Neuron (in vitro differentiated cells): ENCODE data around the gene APOB.

ENCODE experiments used
- H2AFZ ChIP-seq: one replicate; pipeline ENCODE4 v1.6.1; 2013; ENCODE audit warnings: low read depth, mild to moderate bottlenecking, inconsistent platforms, low read length, moderate library complexity
- H3K27me3 ChIP-seq: one replicate; pipeline ENCODE4 v1.6.1; 2013; ENCODE audit warnings: low read length; ENCODE audit not compliant: insufficient read depth
- H3K36me3 ChIP-seq: one replicate; pipeline ENCODE4 v1.6.1; 2013; ENCODE audit warnings: low read length; ENCODE audit not compliant: insufficient read depth
- H3K4me1 ChIP-seq: one replicate; pipeline ENCODE4 v1.6.1; 2013; ENCODE audit warnings: low read length; ENCODE audit not compliant: insufficient read depth
- H3K4me3 ChIP-seq: 2 replicates; pipeline ENCODE4 v1.5.1; 2013; ENCODE audit warnings: mild to moderate bottlenecking, low read length, moderate library complexity
- H3K9me3 ChIP-seq: one replicate; pipeline ENCODE4 v1.6.1; 2013; ENCODE audit warnings: low read length

The APOB gene

DNA sequence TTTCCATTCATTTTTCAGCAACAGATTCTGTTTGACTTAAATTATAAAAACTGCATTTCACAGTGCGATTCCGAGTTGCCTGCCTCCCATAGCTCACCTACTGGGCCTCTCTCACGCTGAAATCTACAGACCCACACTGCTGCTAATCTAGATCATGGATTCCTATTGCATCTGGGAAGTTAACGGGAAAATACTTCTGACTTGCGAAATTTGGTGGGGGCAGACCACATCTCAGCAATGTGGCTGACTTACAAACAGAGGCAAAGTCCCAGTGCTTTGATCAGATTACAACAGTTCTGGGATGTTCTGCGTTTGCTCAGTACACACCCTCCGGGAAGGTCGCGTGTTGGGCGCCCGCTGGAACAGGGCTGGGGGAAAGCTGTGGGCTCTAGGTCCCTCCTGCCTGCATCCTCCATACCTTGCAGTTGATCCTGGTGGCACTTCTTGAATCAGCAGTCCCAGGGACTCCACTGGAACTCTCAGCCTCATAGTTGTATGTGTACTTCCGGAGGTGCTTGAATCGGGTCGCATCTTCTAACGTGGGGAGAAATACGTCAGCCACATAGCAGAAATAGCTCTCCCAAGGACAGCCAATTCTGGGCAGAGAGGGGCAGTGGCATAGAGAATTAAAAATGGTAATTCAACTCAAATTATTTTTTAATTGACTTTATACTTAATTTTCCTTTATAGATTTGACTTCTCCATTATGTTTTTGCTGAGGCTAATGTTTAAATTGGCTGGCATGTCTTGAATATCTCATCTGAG, 1.7 kb downstream of the APOB start:
- Histone ChIP-seq H3K27me3 (peaks cover 19% of the 10 kb centered on the region), H3K9me3 (no peaks in the 10 kb centered on the region), H3K36me3 (no peaks in the 10 kb centered on the region), H3K4me1 (peaks cover 3% of the 10 kb centered on the region), H2AFZ (no peak overlapping the region), H3K4me3 (no peak overlapping the region)

GRCh38 chr2:21041462-21041861, 2.4 kb downstream of the APOB start:
- Histone ChIP-seq H2AFZ (no peak overlapping the region), H3K27me3 (peaks cover 19% of the 10 kb centered on the region), H3K4me3 (no peak overlapping the region), H3K36me3 (no peaks in the 10 kb centered on the region), H3K4me1 (peaks cover 3% of the 10 kb centered on the region), H3K9me3 (no peaks in the 10 kb centered on the region)

DNA sequence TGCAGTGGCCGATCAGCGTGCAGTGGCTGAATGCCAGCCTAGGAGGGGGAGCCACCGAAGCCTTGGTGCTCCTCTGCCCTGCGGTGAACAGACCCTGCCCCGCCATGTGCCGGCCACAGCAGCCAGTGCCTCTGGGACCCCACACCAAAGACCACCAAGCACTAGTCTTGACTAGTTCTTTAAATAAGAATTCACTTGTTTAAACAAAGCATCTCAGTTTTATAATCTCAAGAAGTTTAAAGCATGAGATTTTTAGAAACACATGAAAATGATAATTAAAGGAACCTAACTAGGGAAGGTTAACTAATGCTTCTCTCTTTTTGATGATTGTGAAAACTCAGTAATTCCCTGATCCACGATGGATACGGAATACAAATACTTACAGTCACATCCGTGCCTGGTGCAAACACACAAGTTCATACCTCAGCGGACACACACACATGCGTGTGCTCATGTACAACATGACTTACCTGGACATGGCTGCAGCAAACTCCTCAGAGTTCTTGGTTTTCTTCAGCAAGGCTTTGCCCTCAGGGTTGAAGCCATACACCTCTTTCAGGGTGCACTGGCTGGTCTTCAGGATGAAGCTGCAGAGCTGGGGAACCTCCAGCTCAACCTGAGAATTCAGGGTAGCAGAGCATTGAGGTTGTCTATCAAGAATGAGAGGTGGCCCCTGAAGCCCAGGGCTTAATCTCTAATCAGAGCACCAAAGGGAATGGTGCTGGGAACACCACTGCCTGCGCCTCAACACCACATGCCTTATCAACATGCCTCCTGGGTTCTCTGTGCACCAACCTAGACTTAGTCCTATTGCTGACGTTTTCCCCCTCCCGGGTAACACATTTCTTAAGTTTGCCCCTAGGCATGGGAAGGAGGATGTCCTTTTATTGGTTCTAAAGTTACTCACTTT, 3.1 kb downstream of the APOB start:
- Histone ChIP-seq H3K27me3 (peaks cover 19% of the 10 kb centered on the region), H3K36me3 (no peaks in the 10 kb centered on the region), H3K4me1 (peaks cover 3% of the 10 kb centered on the region), H3K4me3 (no peak overlapping the region), H3K9me3 (no peaks in the 10 kb centered on the region), H2AFZ (no peak overlapping the region)

- no peak overlapping the region for H2AFZ ChIP-seq
- no peak overlapping the region for H3K4me3 ChIP-seq
- no peaks in the 10 kb centered on the region for H3K36me3 ChIP-seq
- peaks cover 14% of the 10 kb centered on the region for H3K27me3 ChIP-seq
- no peaks in the 10 kb centered on the region for H3K9me3 ChIP-seq
- peaks cover 3% of the 10 kb centered on the region for H3K4me1 ChIP-seq
Observed at GRCh38 chr2:21039979-21040467, 3.9 kb downstream of the APOB start.

DNA sequence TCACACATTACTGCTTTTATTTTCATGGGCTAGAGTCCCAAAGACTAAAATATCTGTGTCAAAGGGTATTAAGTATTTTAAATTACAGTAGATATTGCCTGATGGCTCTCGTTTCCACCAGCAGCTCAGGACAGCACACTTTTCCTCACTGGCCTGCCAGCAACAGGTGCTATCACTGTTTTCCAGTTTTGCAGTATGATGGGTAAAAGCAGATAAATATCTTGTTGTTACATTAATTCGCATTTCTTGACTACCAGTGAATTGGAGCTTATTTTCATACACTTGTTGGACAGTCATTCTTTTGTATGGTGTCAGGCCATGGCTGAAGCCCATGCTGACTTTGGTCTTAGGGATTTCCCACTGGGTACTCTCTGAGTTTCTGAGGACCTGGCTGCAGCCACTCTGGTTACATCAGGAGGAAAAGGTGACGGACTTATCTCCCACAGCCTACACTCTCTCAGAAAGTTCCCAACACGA, 4.8 kb downstream of the APOB start:
- no peak overlapping the region for H3K4me3 ChIP-seq
- H3K27me3 ChIP-seq, result peaks cover 7% of the 10 kb centered on the region
- H2AFZ ChIP-seq, result no peak overlapping the region
- H3K9me3 ChIP-seq, result no peaks in the 10 kb centered on the region
- H3K4me1 ChIP-seq, result peaks cover 3% of the 10 kb centered on the region
- no peaks in the 10 kb centered on the region for H3K36me3 ChIP-seq

DNA sequence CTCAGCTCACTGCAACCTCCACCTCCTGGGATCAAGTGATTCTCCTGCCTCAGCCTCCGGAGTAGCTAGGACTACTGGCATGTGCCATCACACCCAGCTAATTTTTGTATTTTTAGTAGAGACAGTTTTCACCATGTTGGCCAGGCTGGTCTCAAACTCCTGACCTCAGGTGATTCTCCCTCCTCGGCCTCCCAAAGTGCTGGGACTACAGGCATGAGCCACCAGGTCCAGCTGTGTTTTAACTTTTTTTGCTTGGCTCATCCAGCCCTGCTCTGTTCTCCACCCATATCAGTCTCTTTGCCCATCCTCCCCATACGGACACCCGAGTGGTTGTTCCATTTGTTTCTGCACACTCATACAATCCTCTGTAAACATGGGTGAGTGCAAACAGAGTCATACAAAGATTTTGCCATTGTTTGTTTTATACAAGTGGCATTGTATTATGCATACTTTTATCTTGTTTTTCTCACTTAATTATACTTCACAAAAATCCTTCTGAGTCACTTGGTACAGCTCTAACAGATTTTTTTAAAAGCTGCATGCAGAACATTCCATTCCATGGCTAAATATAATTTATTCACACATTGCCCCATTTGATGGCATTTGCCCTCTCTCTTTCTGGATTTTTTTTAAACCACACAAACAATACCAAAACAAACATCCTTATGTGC, 5.3 kb downstream of the APOB start:
- Histone ChIP-seq H3K4me3 (no peak overlapping the region), H3K36me3 (no peaks in the 10 kb centered on the region), H3K9me3 (no peaks in the 10 kb centered on the region), H3K27me3 (peaks cover 7% of the 10 kb centered on the region), H2AFZ (no peak overlapping the region), H3K4me1 (peaks cover 3% of the 10 kb centered on the region)

- Histone ChIP-seq H2AFZ (no peak overlapping the region), H3K27me3 (peaks cover 2% of the 10 kb centered on the region), H3K9me3 (no peaks in the 10 kb centered on the region), H3K4me3 (no peak overlapping the region), H3K4me1 (no peaks in the 10 kb centered on the region), H3K36me3 (no peaks in the 10 kb centered on the region)
Observed at GRCh38 chr2:21037671-21038108, 6.2 kb downstream of the APOB start.

- Histone ChIP-seq H3K4me1 (no peaks in the 10 kb centered on the region), H3K9me3 (no peaks in the 10 kb centered on the region), H3K27me3 (peaks cover 2% of the 10 kb centered on the region), H2AFZ (no peak overlapping the region), H3K36me3 (no peaks in the 10 kb centered on the region), H3K4me3 (no peak overlapping the region)
Observed at GRCh38 chr2:21036708-21037670, 6.9 kb downstream of the APOB start.

DNA sequence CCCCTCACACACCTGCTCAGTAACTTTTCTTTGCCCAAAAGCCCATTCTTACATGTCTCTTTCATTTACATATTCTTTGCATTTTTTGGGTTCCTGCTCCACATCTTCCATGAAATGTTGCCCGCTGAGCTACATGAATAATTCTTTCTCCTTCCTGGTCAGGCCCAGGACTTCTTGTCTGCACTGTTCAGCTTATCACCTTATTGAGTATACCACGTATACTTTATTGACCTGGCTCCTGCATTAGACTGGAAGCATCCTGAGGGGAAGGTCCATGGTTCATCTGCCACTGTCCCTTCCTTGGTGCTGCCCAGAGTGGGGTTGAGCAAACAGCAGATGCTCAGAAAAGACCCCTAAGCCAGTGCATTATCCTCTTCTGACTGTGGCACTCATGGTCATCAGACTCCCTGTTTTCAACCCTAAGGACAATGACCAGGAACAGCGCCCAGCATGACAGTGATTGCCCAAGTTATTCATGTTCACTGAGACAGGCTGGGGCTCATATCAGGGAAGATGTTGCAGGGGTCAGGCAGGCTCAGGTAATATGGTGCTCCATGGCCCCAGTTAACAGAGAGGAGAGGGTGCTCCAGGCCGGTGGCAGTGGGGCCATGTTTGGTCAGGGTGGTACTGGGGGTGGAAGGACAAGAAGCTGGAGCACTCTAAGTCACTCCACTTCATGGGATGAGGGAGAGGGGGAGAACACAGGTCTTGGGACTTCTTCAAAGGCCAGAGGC, 7.7 kb downstream of the APOB start:
- Histone ChIP-seq H3K4me1 (no peaks in the 10 kb centered on the region), H3K9me3 (no peaks in the 10 kb centered on the region), H2AFZ (no peak overlapping the region), H3K36me3 (no peaks in the 10 kb centered on the region), H3K4me3 (no peak overlapping the region), H3K27me3 (peaks cover 2% of the 10 kb centered on the region)

- Histone ChIP-seq H3K9me3 (no peaks in the 10 kb centered on the region), H3K4me1 (no peaks in the 10 kb centered on the region), H3K4me3 (no peak overlapping the region), H3K36me3 (no peaks in the 10 kb centered on the region), H2AFZ (no peak overlapping the region), H3K27me3 (no peaks in the 10 kb centered on the region)
Observed at GRCh38 chr2:21035282-21035973, 8.4 kb downstream of the APOB start.

GRCh38 chr2:21034972-21035279, 8.9 kb downstream of the APOB start:
- no peaks in the 10 kb centered on the region for H3K36me3 ChIP-seq
- H3K27me3 ChIP-seq, result no peaks in the 10 kb centered on the region
- no peak overlapping the region for H3K4me3 ChIP-seq
- no peaks in the 10 kb centered on the region for H3K4me1 ChIP-seq
- no peak overlapping the region for H2AFZ ChIP-seq
- H3K9me3 ChIP-seq, result no peaks in the 10 kb centered on the region
